ENCODE results near the gene ACOX3.

DNA sequence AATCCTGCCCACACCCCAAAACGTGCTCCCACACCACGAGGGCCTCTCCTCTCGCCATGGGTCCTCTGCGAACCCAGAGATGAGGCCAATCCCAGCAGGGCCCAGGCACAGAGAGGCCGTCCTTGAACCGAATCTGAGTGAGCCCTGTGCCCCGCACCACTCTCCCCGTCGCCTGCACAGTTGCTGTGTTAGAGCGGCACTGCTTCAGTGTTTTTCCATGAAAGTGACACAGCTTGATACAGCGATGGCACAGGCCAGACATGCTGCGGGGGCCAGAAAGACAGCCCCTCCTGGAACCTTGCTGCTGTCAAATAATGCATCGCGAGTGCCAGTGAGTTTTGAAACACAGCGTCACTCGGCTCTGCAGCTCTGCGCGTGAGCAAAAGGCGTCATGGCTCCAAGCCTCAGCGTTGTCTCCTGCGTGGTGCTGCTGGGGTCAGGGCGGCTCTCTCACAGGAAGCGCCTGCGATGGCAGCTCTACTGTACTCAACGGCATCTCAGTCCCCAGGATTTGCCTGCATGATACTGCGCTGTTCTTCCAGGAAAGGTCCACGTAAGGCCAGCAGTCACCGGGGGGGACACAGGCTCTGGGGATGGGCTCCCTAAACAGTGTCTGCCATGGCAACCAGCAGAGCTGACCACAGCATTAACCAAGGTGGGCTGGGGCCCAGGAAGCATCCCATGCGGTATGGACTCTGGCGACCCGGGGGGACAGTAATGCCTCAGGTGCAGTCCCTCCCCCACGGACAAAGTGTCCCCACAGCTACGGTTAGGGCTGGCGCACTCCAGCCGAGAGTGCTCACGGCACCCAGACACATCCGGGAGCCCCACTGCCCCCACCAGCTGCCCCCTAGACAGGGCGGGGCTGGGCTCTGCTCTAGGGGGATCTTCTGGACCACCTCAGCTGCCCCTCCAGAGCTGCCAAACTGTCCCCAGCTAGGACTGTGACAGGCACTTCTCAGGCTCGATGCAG lies 63.1 kb downstream of the ACOX3 start:
- TF ChIP-seq, protein P1, sequence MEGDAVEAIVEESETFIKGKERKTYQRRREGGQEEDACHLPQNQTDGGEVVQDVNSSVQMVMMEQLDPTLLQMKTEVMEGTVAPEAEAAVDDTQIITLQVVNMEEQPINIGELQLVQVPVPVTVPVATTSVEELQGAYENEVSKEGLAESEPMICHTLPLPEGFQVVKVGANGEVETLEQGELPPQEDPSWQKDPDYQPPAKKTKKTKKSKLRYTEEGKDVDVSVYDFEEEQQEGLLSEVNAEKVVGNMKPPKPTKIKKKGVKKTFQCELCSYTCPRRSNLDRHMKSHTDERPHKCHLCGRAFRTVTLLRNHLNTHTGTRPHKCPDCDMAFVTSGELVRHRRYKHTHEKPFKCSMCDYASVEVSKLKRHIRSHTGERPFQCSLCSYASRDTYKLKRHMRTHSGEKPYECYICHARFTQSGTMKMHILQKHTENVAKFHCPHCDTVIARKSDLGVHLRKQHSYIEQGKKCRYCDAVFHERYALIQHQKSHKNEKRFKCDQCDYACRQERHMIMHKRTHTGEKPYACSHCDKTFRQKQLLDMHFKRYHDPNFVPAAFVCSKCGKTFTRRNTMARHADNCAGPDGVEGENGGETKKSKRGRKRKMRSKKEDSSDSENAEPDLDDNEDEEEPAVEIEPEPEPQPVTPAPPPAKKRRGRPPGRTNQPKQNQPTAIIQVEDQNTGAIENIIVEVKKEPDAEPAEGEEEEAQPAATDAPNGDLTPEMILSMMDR (IDR thresholded peaks at IDR 0.05; ENCODE audit: low read length), result no peak
- no peak for TF ChIP-seq EZH2 (IDR thresholded peaks at IDR 0.05; ENCODE audit: borderline replicate concordance, low read length)
